ENCODE data around the gene SMG1. TPM values are rescaled to one million over a fixed set of nuclear protein-coding genes. Genes with fewer than 3 reads are reported as not detected.

SMG1 gene
- total and polyA plus RNA-seq, 10 of the 15 experiments (the other 5 are each of a cell fraction or from before 2014, with no cell fraction given), result 3.9 to 66.7 (median 37.0) TPM

DNA sequence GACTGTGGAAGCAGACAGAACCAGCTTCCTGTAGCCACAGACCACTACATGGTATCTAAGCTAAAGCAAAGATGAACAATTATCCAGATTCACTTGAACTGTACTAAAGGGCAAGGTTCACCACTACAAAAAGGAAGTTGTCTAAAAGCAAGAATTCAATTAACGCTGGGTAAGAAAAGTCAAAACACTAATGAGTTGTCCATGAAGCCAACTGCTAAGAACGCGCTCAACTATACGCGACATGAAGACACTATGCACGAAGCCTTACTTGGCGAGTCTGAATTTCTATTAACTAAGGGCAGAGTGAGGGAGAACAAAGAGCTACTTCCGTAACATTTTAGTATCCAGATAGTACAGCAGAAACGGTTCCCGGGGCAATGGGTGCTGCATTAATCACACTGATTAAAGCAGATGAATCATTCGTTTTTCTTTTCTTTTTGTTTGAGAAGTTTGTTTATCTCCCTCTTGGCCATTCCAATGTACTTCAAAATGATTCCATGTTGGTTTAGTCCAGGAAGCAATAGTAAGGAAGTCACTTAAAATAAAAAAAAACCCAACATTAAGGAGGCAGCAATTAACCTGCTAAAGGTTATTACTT is 133.3 kb downstream of the SMG1 start:
- RAD21 ChIA-PET (ENCODE audit: unreplicated experiment), result interaction anchor here (2.0 kb wide), 1 partner anchor 8 kb away, joined by 9 read pairs; the partner anchor contains the start of gene ARL6IP1
- no peaks in the 10 kb centered on the region for H3K4me1 ChIP-seq (ENCODE audit: control insufficient read depth, insufficient read depth, low read length)
- SMC1A ChIA-PET (ENCODE audit: uncharacterized antibody, unreplicated experiment), result interaction anchor here (1.3 to 1.7 kb wide), 2 partner anchors 8 to 11 kb away, joined by 4 to 5 read pairs; no protein-coding TSS in a partner anchor
- no peak overlapping the region for H3K4me2 ChIP-seq (ENCODE audit: control insufficient read depth, insufficient read depth)
- no peak for ATAC-seq
- CTCF ChIA-PET, result interaction anchor here (1.4 to 7.2 kb wide), 2 partner anchors 7 to 12 kb away, joined by 4 to 80 read pairs; partner anchors contain the start of gene ARL6IP1
- H3K4me3 ChIP-seq, result no peak overlapping the region
- POLR2A ChIA-PET, result interaction anchor here (0.5 to 8.3 kb wide), 2 partner anchors 9 to 276 kb away, joined by 5 to 128 read pairs; partner anchors contain the start of gene ARL6IP1
- intact Hi-C loops (cut with micrococcal nuclease; ENCODE audit: unreplicated experiment), result loop anchor here (5.0 kb wide), 1 partner anchor 274 kb away; the partner anchor contains the start of gene COQ7
- in situ Hi-C loops (cut with MboI), result loop anchor here (10.0 kb wide), 1 partner anchor 732 kb away; the partner anchor contains the start of genes CCP110 and GDE1
- peaks cover 39% of the 10 kb centered on the region for H3K79me2 ChIP-seq (ENCODE audit: control insufficient read depth, insufficient read depth, low read length)
- H3K27me3 ChIP-seq (replicated peaks in 1 of 2; ENCODE audit: control insufficient read depth in 2 of 2, insufficient read depth in 2 of 2, low read length in 1 of 2), result no peaks in the 10 kb centered on the region
- FAIRE-seq, result no peak
- H3K27ac ChIP-seq (ENCODE audit: control insufficient read depth, insufficient read depth), result no peak overlapping the region
- H4K20me1 ChIP-seq (ENCODE audit: control insufficient read depth, insufficient read depth), result no peaks in the 10 kb centered on the region
- WGBS (ENCODE audit: insufficient coverage, insufficient replicate concordance, low lambda C conversion rate, missing lambda C conversion rate), result 88% methylated on average over 11 of the region's 11 CpGs
- no TSS peak for BruUV-seq (replicated peaks)
- H3K9me3 ChIP-seq (replicated peaks; ENCODE audit: control insufficient read depth, insufficient read depth, low read length), result no peaks in the 10 kb centered on the region
- no peak for DNase-seq (ENCODE audit: low read depth, low spot score)
- H3K36me3 ChIP-seq (ENCODE audit: control insufficient read depth in 2 of 2, insufficient read depth in 2 of 2, low read length in 1 of 2), result peaks cover 3 to 37% of the 10 kb centered on the region in 2 experiments
- H3K9ac ChIP-seq (ENCODE audit: control insufficient read depth, insufficient read depth, low read length), result no peak overlapping the region
- H2AFZ ChIP-seq (ENCODE audit: control insufficient read depth, low read depth, low read length), result no peak overlapping the region
- TF ChIP-seq, protein P1, sequence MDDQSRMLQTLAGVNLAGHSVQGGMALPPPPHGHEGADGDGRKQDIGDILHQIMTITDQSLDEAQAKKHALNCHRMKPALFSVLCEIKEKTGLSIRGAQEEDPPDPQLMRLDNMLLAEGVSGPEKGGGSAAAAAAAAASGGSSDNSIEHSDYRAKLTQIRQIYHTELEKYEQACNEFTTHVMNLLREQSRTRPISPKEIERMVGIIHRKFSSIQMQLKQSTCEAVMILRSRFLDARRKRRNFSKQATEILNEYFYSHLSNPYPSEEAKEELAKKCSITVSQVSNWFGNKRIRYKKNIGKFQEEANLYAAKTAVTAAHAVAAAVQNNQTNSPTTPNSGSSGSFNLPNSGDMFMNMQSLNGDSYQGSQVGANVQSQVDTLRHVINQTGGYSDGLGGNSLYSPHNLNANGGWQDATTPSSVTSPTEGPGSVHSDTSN (IDR thresholded peaks at IDR 0.05; ENCODE audit: insufficient replicate concordance, low read depth, low read length), result no peak
- TF ChIP-seq SREBF2 (IDR thresholded peaks at IDR 0.05; ENCODE audit: low read length), result no peak
- no peak for TF ChIP-seq RELA (IDR thresholded peaks at IDR 0.05; ENCODE audit: borderline replicate concordance, partially characterized antibody)
- no peak for TF ChIP-seq RAD21 (IDR thresholded peaks at IDR 0.05; ENCODE audit: insufficient read depth, low read depth, low read length)
- TF ChIP-seq, protein P2, sequence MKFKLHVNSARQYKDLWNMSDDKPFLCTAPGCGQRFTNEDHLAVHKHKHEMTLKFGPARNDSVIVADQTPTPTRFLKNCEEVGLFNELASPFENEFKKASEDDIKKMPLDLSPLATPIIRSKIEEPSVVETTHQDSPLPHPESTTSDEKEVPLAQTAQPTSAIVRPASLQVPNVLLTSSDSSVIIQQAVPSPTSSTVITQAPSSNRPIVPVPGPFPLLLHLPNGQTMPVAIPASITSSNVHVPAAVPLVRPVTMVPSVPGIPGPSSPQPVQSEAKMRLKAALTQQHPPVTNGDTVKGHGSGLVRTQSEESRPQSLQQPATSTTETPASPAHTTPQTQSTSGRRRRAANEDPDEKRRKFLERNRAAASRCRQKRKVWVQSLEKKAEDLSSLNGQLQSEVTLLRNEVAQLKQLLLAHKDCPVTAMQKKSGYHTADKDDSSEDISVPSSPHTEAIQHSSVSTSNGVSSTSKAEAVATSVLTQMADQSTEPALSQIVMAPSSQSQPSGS (IDR thresholded peaks at IDR 0.05; ENCODE audit: low read length), result no peak
- TF ChIP-seq, protein P3, sequence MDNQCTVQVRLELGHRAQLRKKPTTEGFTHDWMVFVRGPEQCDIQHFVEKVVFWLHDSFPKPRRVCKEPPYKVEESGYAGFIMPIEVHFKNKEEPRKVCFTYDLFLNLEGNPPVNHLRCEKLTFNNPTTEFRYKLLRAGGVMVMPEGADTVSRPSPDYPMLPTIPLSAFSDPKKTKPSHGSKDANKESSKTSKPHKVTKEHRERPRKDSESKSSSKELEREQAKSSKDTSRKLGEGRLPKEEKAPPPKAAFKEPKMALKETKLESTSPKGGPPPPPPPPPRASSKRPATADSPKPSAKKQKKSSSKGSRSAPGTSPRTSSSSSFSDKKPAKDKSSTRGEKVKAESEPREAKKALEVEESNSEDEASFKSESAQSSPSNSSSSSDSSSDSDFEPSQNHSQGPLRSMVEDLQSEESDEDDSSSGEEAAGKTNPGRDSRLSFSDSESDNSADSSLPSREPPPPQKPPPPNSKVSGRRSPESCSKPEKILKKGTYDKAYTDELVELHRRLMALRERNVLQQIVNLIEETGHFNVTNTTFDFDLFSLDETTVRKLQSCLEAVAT (IDR thresholded peaks at IDR 0.05), result peak; percentile 77
- TF ChIP-seq, protein P4, sequence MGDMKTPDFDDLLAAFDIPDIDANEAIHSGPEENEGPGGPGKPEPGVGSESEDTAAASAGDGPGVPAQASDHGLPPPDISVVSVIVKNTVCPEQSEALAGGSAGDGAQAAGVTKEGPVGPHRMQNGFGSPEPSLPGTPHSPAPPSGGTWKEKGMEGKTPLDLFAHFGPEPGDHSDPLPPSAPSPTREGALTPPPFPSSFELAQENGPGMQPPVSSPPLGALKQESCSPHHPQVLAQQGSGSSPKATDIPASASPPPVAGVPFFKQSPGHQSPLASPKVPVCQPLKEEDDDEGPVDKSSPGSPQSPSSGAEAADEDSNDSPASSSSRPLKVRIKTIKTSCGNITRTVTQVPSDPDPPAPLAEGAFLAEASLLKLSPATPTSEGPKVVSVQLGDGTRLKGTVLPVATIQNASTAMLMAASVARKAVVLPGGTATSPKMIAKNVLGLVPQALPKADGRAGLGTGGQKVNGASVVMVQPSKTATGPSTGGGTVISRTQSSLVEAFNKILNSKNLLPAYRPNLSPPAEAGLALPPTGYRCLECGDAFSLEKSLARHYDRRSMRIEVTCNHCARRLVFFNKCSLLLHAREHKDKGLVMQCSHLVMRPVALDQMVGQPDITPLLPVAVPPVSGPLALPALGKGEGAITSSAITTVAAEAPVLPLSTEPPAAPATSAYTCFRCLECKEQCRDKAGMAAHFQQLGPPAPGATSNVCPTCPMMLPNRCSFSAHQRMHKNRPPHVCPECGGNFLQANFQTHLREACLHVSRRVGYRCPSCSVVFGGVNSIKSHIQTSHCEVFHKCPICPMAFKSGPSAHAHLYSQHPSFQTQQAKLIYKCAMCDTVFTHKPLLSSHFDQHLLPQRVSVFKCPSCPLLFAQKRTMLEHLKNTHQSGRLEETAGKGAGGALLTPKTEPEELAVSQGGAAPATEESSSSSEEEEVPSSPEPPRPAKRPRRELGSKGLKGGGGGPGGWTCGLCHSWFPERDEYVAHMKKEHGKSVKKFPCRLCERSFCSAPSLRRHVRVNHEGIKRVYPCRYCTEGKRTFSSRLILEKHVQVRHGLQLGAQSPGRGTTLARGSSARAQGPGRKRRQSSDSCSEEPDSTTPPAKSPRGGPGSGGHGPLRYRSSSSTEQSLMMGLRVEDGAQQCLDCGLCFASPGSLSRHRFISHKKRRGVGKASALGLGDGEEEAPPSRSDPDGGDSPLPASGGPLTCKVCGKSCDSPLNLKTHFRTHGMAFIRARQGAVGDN (IDR thresholded peaks at IDR 0.05), result peak; percentile 56; the same call in 1 of the 2 replicates
- no peak for TF ChIP-seq MEF2A (IDR thresholded peaks at IDR 0.05; ENCODE audit: insufficient read depth, low read depth, low read length)
- TF ChIP-seq SMC3 (IDR thresholded peaks at IDR 0.05; ENCODE audit: borderline replicate concordance, low read length), result no peak
- TF ChIP-seq, protein P5, sequence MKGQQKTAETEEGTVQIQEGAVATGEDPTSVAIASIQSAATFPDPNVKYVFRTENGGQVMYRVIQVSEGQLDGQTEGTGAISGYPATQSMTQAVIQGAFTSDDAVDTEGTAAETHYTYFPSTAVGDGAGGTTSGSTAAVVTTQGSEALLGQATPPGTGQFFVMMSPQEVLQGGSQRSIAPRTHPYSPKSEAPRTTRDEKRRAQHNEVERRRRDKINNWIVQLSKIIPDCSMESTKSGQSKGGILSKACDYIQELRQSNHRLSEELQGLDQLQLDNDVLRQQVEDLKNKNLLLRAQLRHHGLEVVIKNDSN (IDR thresholded peaks at IDR 0.05; ENCODE audit: borderline replicate concordance, extremely low read length, insufficient read depth, low read depth, low read length), result no peak
- no peak for TF ChIP-seq MTA3 (IDR thresholded peaks at IDR 0.05; ENCODE audit: borderline replicate concordance, low read length)
- TF ChIP-seq RCOR1 (conservative IDR thresholded peaks at IDR 0.05; ENCODE audit: low read depth, low read length), result no peak
- peak; percentile 59; the same call in 1 of the 2 replicates for TF ChIP-seq MTA2 (IDR thresholded peaks at IDR 0.05; ENCODE audit: low read depth)

Data from GM12878 (cell line).